ENCODE data around the gene DMAC1.

The DMAC1 gene

DNA sequence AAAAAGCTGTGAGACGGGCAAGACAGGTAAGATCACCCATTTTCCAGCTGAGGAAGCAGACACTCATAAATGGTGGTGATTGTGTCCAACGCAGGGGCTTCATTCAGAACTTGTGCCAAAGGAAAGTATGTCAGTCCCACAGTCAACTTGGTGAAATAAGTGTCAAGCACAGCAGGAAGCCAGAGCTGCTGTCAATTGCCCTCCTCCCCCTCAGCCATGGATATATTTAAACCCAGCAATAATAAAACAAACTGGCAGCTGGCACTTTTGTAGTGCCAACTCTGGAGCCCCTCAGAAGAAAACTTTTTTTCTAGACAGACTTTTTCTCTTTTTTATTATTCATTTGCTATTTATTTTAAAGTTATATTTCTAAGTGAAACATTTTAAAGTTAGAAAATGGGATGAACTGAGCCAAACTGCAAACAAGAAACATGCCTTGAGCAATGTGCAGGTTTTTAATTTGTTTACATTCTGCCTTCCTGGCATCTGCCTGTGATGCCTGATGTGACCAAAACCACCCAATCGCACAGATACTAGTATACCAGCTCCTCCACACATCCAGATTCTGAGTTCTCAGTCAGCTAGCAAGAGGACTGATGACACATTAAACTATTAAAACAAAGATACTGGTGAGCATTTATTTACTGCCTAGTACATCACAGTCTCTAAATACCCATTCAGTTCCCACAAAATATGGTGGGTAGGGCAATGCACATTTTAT, 17.0 kb downstream of the DMAC1 start:
- DNase-seq (ENCODE audit: low read depth), result no peak

- DNase-seq (ENCODE audit: low read depth), result no peak
These were observed 19.2 kb downstream of the DMAC1 start for GRCh38 chr9:7780261-7780988.

DNA sequence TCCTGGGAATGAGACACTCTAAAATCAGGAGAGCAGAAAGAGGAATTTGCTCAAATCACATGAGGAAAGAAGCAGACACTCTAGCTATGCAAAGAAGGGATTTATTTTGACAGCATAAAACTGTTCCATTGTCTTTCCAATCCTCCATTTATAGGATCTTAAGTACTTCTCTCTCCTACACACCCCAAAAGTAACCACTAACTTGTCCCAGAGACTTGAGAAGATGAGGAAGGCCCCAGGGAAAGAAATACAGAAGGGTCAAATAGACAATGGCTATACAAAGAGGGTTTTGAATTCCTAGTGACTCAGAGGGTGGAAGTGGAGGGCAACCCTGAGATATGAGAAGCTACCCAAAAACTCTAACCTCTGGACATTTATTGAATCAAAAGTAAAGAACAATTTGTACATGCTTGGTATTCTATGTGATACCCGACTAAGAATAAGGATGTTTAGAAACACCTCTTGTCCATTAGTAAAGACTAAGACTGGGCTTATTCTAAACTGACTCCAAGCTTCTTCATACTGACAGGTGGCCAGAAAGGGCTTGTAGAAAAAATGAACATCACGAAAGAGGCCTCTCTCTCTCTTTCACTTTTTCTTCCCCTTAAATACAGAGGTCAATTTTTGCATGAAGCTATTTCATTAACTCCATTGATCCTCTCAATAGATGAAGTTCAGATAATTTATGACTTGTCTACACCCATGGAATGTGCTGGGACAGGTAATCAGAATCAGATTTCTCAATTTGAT, 20.6 kb downstream of the DMAC1 start:
- no peak for DNase-seq (ENCODE audit: low read depth)

DNA sequence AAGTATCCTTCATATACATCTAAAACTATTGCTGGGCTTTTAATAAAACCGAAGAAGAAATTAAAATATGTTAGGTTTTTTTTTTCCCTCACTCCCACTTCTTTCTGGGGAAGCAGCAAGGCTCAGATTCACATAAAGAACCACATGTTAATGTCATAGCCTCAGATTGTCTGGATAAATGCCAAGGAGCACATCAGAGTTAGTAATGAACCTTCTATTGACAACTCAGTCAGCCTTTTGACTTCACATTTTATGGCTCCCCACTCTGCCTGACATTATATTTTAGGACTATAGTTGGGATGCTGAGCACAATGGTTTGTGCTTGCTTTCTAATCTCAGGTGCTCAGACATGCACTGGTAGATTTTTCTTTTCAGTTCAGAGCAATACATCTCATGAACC, 21.8 kb downstream of the DMAC1 start:
- no peak for DNase-seq (ENCODE audit: low read depth)

- DNase-seq (ENCODE audit: low read depth), result no peak
These were observed 29.5 kb downstream of the DMAC1 start for GRCh38 chr9:7770111-7770510.

GRCh38 chr9:7762600-7762999, 37.0 kb downstream of the DMAC1 start:
- no peak for DNase-seq (ENCODE audit: low read depth)

DNA sequence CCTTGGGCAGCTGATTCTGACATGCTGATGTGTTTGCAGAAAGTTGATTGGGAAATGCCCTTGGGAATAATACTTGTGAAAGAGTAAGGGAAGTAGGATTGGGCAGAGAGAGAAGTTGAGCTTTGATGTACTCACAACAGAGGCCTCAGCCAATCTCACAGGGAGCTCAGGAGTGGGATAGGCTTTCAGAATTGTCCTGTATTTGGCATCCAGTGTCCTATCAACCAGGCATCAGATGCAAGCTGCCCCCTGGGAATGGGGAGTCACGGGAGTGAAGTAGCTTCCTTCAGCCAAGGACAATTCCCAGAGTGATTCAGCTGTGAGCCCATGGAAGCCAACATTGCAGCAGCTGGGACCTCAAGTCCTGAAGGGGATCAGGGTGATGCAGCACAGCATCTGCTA, 39.6 kb downstream of the DMAC1 start:
- DNase-seq (ENCODE audit: low read depth), result peak; percentile 63

GRCh38 chr9:7756088-7756487, 43.5 kb downstream of the DMAC1 start:
- no peak for DNase-seq (ENCODE audit: low read depth)

- DNase-seq (ENCODE audit: low read depth), result no peak
These were observed 47.1 kb downstream of the DMAC1 start for GRCh38 chr9:7752481-7752880.

Data from fibroblast of the conjunctiva (primary cell).